Esophagus squamous epithelium (tissue), 5 donors: ENCODE measurements around the gene TNFRSF4. TPM values are rescaled to one million over a fixed set of nuclear protein-coding genes. Genes with fewer than 3 reads are reported as not detected.

Source experiments
- DNase-seq: peaks from one replicate; lab custom pipeline; 2025; lab: John Stamatoyannopoulos, UW
- H3K27ac ChIP-seq, 4 donors: fragments of 200-600 bp; sonication (generic); one replicate each; pipeline ENCODE4 v1.5.1; 2016 to 2019; ENCODE audit warnings: mild to moderate bottlenecking in 1 of 4
- H3K27me3 ChIP-seq, 4 donors: fragments of 200-600 bp; sonication (generic); 1 replicate in 3 of 4; 2 replicates in 1 of 4; pipeline versions ENCODE4 v1.5.1 to v1.6.0; 2017 to 2021; ENCODE audit warnings: antibody characterized with exemption in 1 of 4
- H3K36me3 ChIP-seq, 3 donors: fragments of 200-600 bp; sonication (generic); one replicate each; pipeline ENCODE4 v1.5.1; 2016 to 2019
- H3K4me1 ChIP-seq, 3 donors: fragments of 200-600 bp; sonication (generic); one replicate each; pipeline ENCODE4 v1.5.1; 2017 to 2019
- H3K4me3 ChIP-seq, 4 donors: fragments of 200-600 bp; sonication (generic); 1 replicate in 3 of 4; 2 replicates in 1 of 4; pipeline ENCODE4 v1.5.1; 2016 to 2019; ENCODE audit warnings: mild to moderate bottlenecking in 2 of 4, moderate library complexity in 1 of 4
- H3K9me3 ChIP-seq, 3 donors: fragments of 200-600 bp; sonication (generic); one replicate each; pipeline ENCODE4 v1.5.1; 2016 to 2019
- CTCF ChIP-seq, 6 experiments: fragments of 450-650 bp in 4 of 6; fragments of 200-600 bp in 2 of 6; sonication (generic) in 2 of 6; IDR thresholded peaks; one replicate each; pipeline ENCODE4 v1.5.1; 2016 to 2019; ENCODE audit warnings: antibody characterized with exemption in 6 of 6, mild to moderate bottlenecking in 4 of 6, moderate library complexity in 4 of 6
- POLR2A ChIP-seq, 4 donors: fragments of 450-650 bp; IDR thresholded peaks; one replicate each; pipeline ENCODE4 v1.6.1; 2017; ENCODE audit warnings: antibody characterized with exemption in 4 of 4, mild to moderate bottlenecking in 4 of 4, moderate library complexity in 3 of 4
- WGBS, 2 donors: methylation state at CpG; one replicate each; pipeline ENCODE4 v1.1.5; 2018; 5-methylcytosine and 5-hydroxymethylcytosine counted together
- intact Hi-C: fragments of 100-400 bp; cut with DNase I; formaldehyde crosslinking; loops from one replicate; pipeline ENCODE4 v1.15.0; 2022
- total RNA-seq, 4 donors: library from RNA; depleted of rRNA; stranded (reverse); fragments of >200 nt; gene quantifications; one replicate each; pipeline ENCODE4 v1.1.0, GENCODE V29; 2016
- donor health status: DM: yes; HTN: yes; CAD: no.

TNFRSF4 gene
- total RNA-seq, 4 donors from 2014 or later, result 0.40 to 1.3 (median 0.57) TPM; not detected in 1

- TF ChIP-seq CTCF (IDR thresholded peaks at IDR 0.05) (no peak), POLR2A (IDR thresholded peaks at IDR 0.05) (no peak)
- peaks cover 0 to 7% (median 0%) of the 10 kb centered on the region in 3 donors for H3K9me3 ChIP-seq
- no peak for DNase-seq
- H3K36me3 ChIP-seq, result no peaks in the 10 kb centered on the region
- H3K27me3 ChIP-seq, result no peaks in the 10 kb centered on the region
- H3K27ac ChIP-seq, result peak overlapping the region in 2 of 4 donors; percentile 64 to 66
- WGBS, 2 donors, result 54 to 66% methylated on average over 11 of the region's 11 CpGs
- no peak overlapping the region for H3K4me3 ChIP-seq
- H3K4me1 ChIP-seq, result peaks cover 0 to 4% (median 0%) of the 10 kb centered on the region in 3 donors
- intact Hi-C loops, result no loop called here
Measured at GRCh38 chr1:1191734-1192133, 22.2 kb downstream of the TNFRSF4 start.

- TF ChIP-seq POLR2A (IDR thresholded peaks at IDR 0.05) (no peak), CTCF (IDR thresholded peaks at IDR 0.05) (no peak)
- no peak for DNase-seq
- Histone ChIP-seq H3K36me3 (no peaks in the 10 kb centered on the region), H3K27ac (no peak overlapping the region), H3K4me1 (peaks cover 0 to 4% (median 0%) of the 10 kb centered on the region in 3 donors), H3K4me3 (no peak overlapping the region), H3K9me3 (no peaks in the 10 kb centered on the region), H3K27me3 (no peaks in the 10 kb centered on the region)
- intact Hi-C loops, result no loop called here
- WGBS, 2 donors, result 53 to 58% methylated on average over 5 of the region's 5 CpGs
Measured at GRCh38 chr1:1189111-1189510, 24.8 kb downstream of the TNFRSF4 start.

- Histone ChIP-seq H3K36me3 (no peaks in the 10 kb centered on the region), H3K27me3 (no peaks in the 10 kb centered on the region), H3K4me1 (peaks cover 0 to 4% (median 0%) of the 10 kb centered on the region in 3 donors), H3K4me3 (no peak overlapping the region), H3K27ac (no peak overlapping the region), H3K9me3 (no peaks in the 10 kb centered on the region)
- intact Hi-C loops, result no loop called here
- TF ChIP-seq POLR2A (IDR thresholded peaks at IDR 0.05), result no peak
- no peak for TF ChIP-seq CTCF (IDR thresholded peaks at IDR 0.05)
- DNase-seq, result no peak
Measured at GRCh38 chr1:1187938-1188337, 26.0 kb downstream of the TNFRSF4 start.

GRCh38 chr1:1185101-1185765 is 28.7 kb downstream of the TNFRSF4 start:
- Histone ChIP-seq H3K36me3 (no peaks in the 10 kb centered on the region), H3K27ac (no peak overlapping the region), H3K27me3 (peaks cover 0 to 18% (median 0%) of the 10 kb centered on the region in 4 donors), H3K4me1 (peaks cover 0 to 4% (median 0%) of the 10 kb centered on the region in 3 donors), H3K4me3 (no peak overlapping the region), H3K9me3 (no peaks in the 10 kb centered on the region)
- intact Hi-C loops, result no loop called here
- TF ChIP-seq POLR2A (IDR thresholded peaks at IDR 0.05) (no peak), CTCF (IDR thresholded peaks at IDR 0.05) (no peak)
- no peak for DNase-seq
- 77 to 84% methylated on average over 5 to 12 of the region's 31 CpGs for WGBS, 2 donors

GRCh38 chr1:1183833-1184775 is 29.8 kb downstream of the TNFRSF4 start:
- TF ChIP-seq CTCF (IDR thresholded peaks at IDR 0.05), result no peak
- no peak for TF ChIP-seq POLR2A (IDR thresholded peaks at IDR 0.05)
- peaks cover 0 to 30% (median 0%) of the 10 kb centered on the region in 4 donors for H3K27me3 ChIP-seq
- intact Hi-C loops, result no loop called here
- H3K9me3 ChIP-seq, result no peaks in the 10 kb centered on the region
- peaks cover 0 to 4% (median 0%) of the 10 kb centered on the region in 3 donors for H3K4me1 ChIP-seq
- H3K36me3 ChIP-seq, result no peaks in the 10 kb centered on the region
- no peak for DNase-seq
- H3K4me3 ChIP-seq, result no peak overlapping the region
- 64 to 92% methylated on average over 7 to 8 of the region's 33 CpGs for WGBS, 2 donors
- H3K27ac ChIP-seq, result no peak overlapping the region
